ENCODE results near the gene ATP8B2.
"Not testable (repeated sequence)": the region's sequence is repeated elsewhere in the genome, so short reads cannot be mapped to it uniquely, and the experiment has no call there.

Gene ATP8B2

DNA sequence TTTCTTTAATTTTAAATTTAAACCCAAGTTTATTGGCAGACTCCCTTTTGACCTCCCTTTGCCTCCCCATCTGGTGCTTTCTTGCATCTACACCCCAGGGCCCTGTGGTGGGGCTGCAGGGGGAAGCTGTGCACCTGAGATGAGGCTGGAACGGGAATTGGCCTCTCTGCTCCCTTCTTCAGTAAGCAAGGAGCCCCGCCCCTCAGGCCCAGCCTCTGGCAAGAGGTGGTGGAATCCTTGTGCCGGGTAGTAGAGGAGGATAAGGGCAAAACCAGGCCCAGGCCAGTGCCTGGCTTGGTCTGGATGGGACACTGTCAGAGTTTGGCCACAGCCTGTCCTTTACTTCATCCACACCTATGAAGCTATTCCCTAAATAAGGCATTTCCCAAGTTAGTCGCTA is 25.1 kb downstream of the ATP8B2 start:
- H3K4me3 ChIP-seq (ENCODE audit: low read length), result no peak overlapping the region

GRCh38 chr1:154351363-154352068 is 26.2 kb downstream of the ATP8B2 start:
- TF ChIP-seq ZNF274 (IDR thresholded peaks at IDR 0.05; ENCODE audit: low read depth, low read length), result no peak
- H3K4me3 ChIP-seq (ENCODE audit: low read length), result no peak overlapping the region

More for the DNA sequence above, 25.1 kb downstream of the ATP8B2 start:
- TF ChIP-seq ZNF274 (IDR thresholded peaks at IDR 0.05; ENCODE audit: low read depth, low read length), result no peak

- H3K4me3 ChIP-seq (ENCODE audit: low read length), result no peak overlapping the region; the same call in 1 of the 2 replicates
- no peak for TF ChIP-seq ZNF274 (IDR thresholded peaks at IDR 0.05; ENCODE audit: low read depth, low read length)
These were observed 26.9 kb downstream of the ATP8B2 start for GRCh38 chr1:154352245-154352580.

DNA sequence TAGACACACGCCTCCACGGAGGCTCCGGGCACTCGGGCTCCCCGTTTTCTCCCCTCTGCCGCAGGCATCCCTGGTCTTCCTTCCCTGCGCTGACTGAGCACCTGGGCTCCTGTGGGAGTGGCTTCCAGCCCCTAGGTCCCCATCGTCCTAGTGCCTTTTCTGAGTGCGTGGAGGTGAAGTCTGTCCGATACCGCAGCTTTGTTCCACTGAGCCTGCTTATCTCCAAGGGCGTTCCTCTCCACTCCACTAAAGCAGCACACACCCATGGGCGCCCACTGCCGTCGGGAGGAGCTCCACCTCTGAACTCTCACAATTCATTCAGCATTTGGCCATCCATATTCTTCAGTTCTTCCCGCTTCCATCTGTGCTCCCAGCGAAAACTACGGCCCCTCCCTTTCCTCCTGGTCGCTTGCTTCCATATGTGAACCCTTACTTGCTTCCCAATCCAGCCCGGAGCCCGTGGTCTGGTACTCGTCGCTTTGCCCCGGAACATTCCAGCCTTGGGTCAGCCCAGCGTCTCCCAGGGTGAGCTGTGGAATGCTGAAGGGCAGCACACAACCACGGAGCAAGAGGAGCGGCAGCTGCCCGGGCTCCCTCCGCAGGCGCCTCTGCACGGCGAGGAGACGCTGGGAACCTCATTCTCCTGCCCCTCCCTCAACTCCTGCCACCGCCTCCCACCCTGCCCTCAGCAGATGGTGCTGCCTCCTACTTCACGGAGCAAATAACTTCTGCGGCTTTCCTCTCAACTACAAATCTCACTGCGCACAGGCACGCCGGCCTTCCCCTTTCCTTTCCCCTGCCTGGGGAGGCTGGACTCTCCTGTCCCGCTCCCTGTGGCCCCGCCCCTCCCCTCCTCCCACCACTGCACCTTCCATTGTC is 27.5 kb downstream of the ATP8B2 start:
- no peak for TF ChIP-seq ZNF274 (IDR thresholded peaks at IDR 0.05; ENCODE audit: low read depth, low read length)
- no peak overlapping the region; the same call in 1 of the 2 replicates for H3K4me3 ChIP-seq (ENCODE audit: low read length)

DNA sequence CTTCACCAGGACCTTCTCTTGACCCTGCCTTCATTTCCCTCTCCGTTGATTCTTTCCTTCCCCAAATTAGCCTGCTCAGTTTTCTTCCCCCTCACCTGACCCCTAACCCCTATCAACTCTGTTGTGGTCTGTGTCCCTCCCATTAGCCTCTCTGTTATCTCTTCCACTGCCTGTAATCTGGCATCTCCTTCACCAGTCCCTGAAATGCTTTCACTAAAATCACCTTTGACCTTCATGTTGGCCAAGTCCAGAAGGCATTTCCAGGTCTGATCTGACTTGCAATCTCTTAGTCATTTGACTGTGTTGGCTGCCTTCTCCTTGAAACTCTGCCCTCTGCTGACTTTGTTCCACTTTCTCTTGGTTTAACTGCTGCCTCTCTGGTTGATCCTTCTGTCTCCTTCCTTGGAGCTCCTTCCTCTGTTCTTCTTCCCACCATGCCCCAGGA is 28.2 kb downstream of the ATP8B2 start:
- no peak for TF ChIP-seq ZNF274 (IDR thresholded peaks at IDR 0.05; ENCODE audit: low read depth, low read length)
- no peak overlapping the region for H3K4me3 ChIP-seq (ENCODE audit: low read length)

- no peak for TF ChIP-seq ZNF274 (IDR thresholded peaks at IDR 0.05; ENCODE audit: low read depth, low read length)
- no peak overlapping the region for H3K4me3 ChIP-seq (ENCODE audit: low read length)
These were observed 28.6 kb downstream of the ATP8B2 start for GRCh38 chr1:154353966-154354365.

DNA sequence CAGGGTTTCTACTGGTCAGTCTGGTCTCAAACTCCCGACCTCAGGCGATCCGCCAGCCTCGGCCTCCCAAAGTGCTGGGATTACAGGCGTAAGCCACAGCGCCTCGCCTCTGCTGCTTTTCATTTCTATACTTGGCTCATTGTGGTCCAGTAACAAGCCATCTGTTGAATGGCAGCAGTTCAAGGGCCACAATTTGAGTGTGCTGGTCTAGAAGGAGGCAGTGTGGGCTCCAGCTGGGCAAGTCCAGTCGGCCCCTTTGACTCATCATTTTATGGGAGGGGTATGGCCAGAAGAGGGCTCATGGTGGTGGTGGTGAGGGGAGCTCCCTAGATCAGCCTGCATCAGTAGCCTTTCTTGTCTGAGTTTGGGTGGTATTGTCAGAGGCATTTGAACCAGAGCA is 33.2 kb downstream of the ATP8B2 start:
- H3K4me3 ChIP-seq (ENCODE audit: low read length), result no peak overlapping the region
- no peak for TF ChIP-seq ZNF274 (IDR thresholded peaks at IDR 0.05; ENCODE audit: low read depth, low read length)

DNA sequence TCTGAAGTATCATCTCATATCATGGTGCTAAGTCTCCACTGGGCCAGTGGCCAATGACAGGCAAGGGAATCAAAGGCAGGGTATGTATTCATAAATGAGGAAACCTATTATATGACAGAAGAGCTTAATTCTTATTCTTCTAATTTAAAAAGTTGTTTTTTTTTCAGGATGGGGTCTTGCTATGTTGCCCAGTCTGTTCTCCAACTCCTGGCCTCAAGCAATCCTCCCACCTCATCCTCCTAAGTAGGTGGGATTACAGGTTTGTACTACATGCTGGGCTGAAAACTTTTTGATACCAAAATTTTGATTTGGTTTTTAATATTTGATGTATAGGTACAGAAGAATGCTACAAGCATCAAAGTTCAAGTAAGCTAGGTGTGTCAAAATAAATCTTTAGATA is 35.0 kb downstream of the ATP8B2 start:
- no peak for TF ChIP-seq ZNF274 (IDR thresholded peaks at IDR 0.05; ENCODE audit: low read depth, low read length)
- H3K4me3 ChIP-seq (ENCODE audit: low read length), result no peak overlapping the region

- not testable (repeated sequence) for H3K4me3 ChIP-seq (ENCODE audit: low read length)
These were observed 35.6 kb downstream of the ATP8B2 start for GRCh38 chr1:154360881-154361280.

GRCh38 chr1:154361357-154361756 is 36.0 kb downstream of the ATP8B2 start:
- no peak overlapping the region for H3K4me3 ChIP-seq (ENCODE audit: low read length)
- TF ChIP-seq ZNF274 (IDR thresholded peaks at IDR 0.05; ENCODE audit: low read depth, low read length), result no peak

DNA sequence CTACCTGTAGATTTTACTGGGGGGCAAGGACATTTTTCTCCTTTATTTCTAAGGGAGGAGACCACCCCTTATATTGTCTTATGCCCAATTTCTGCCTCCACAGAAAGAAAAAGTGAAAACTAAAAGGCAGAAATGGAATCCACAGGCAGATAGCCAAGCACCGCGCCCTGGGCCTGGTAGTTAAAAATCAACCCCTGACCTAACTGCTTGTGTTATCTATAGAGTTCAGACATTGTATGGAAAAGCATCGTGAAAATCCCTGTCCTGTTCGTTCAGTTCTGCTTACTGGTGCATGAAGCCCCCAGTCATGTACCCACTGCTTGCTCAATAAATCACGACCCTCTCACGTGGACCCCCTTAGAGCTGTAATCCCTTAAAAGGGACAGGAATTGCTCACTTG is 46.1 kb downstream of the ATP8B2 start:
- TF ChIP-seq ZNF274 (IDR thresholded peaks at IDR 0.05; ENCODE audit: low read depth, low read length), result no peak

GRCh38 chr1:154373777-154374357 is 48.5 kb downstream of the ATP8B2 start:
- H3K4me3 ChIP-seq (ENCODE audit: low read length), result not testable (repeated sequence)

More for the DNA sequence above, 46.1 kb downstream of the ATP8B2 start:
- no peak overlapping the region for H3K4me3 ChIP-seq (ENCODE audit: low read length)

- no peak for TF ChIP-seq ZNF274 (IDR thresholded peaks at IDR 0.05; ENCODE audit: low read depth, low read length)
These were observed 54.0 kb downstream of the ATP8B2 start for GRCh38 chr1:154379301-154379700.

GRCh38 chr1:154384650-154385489 is 59.5 kb downstream of the ATP8B2 start:
- no peak overlapping the region for H3K4me3 ChIP-seq (ENCODE audit: low read length)
- no peak for TF ChIP-seq ZNF274 (IDR thresholded peaks at IDR 0.05; ENCODE audit: low read depth, low read length)

More at GRCh38 chr1:154379301-154379700, 54.0 kb downstream of the ATP8B2 start:
- no peak overlapping the region for H3K4me3 ChIP-seq (ENCODE audit: low read length)

All from GM08714 (cell line).